GM12878 (cell line): Measurements from ENCODE around the gene RSPH1. TPM values are rescaled to one million over a fixed set of nuclear protein-coding genes. Genes with fewer than 3 reads are reported as not detected.

ENCODE experiments used
- ATAC-seq: fragments of 200-7000 bp; cut with Tn5 transposase; 3 replicates; pipeline ENCODE4 v1.9.1; 2020; ENCODE audit warnings: mild to moderate bottlenecking, moderate library complexity
- BruUV-seq: library from RNA; stranded (reverse); fragments of 400-500 nt; replicated peaks from 2 replicates; lab custom pipeline; 2021; lab: Mats Ljungman, UMichigan
- CTCF ChIA-PET: fragments of 300-600 bp; sonication (Branson Sonifier 250); formaldehyde crosslinking; extraction: SDS; loops from one replicate; lab custom pipeline; 2021; ENCODE audit warnings: inconsistent platforms; lab: Yijun Ruan, JAX
- POLR2A ChIA-PET: fragments of 350-600 bp; formaldehyde crosslinking; extraction: SDS; loops from one replicate; lab custom pipeline; 2021; ENCODE audit warnings: inconsistent platforms; lab: Charles Lee
- RAD21 ChIA-PET: fragments of 300-600 bp; sonication (Branson Sonifier 250); formaldehyde crosslinking; loops from one replicate; lab custom pipeline; 2023; ENCODE audit warnings: antibody characterized with exemption; ENCODE audit not compliant: unreplicated experiment; lab: Charles Lee
- SMC1A ChIA-PET: fragments of 300-600 bp; sonication (Branson Sonifier 250); formaldehyde crosslinking; loops from one replicate; lab custom pipeline; 2023; ENCODE audit not compliant: unreplicated experiment, uncharacterized antibody; lab: Charles Lee
- DNase-seq: peaks from one replicate; pipeline ENCODE4 v3.0.0-alpha.2; 2011; ENCODE audit warnings: low read depth, low spot score
- FAIRE-seq: peaks from 3 replicates; lab custom pipeline; 2011; peaks lifted over from hg19 to GRCh38; lab: Jason Lieb, UNC
- H2AFZ ChIP-seq: 2 replicates; pipeline ENCODE4 v1.6.0; 2011; ENCODE audit warnings: low read depth, low read length, control low read depth; ENCODE audit not compliant: control insufficient read depth
- H3K27ac ChIP-seq: 2 replicates; pipeline ENCODE4 v1.5.1; 2011; ENCODE audit warnings: control low read depth; ENCODE audit not compliant: control insufficient read depth, insufficient read depth
- H3K27me3 ChIP-seq, 2 experiments: replicated peaks in 1 of 2; 2 replicates each; pipeline versions ENCODE4 v1.6.0 to v1.6.1; 2011; ENCODE audit warnings: low read length in 1 of 2; ENCODE audit not compliant: control insufficient read depth in 2 of 2, insufficient read depth in 2 of 2
- H3K36me3 ChIP-seq, 2 experiments: 2 replicates each; pipeline ENCODE4 v1.5.1; 2011; ENCODE audit warnings: low read length in 1 of 2; ENCODE audit not compliant: control insufficient read depth in 2 of 2, insufficient read depth in 2 of 2
- H3K4me1 ChIP-seq: 2 replicates; pipeline ENCODE4 v1.6.1; 2011; ENCODE audit warnings: mild to moderate bottlenecking, low read length, moderate library complexity, mixed read lengths; ENCODE audit not compliant: control insufficient read depth, insufficient read depth
- H3K4me2 ChIP-seq: 2 replicates; pipeline ENCODE4 v1.6.0; 2011; ENCODE audit warnings: control low read depth; ENCODE audit not compliant: control insufficient read depth, insufficient read depth
- H3K4me3 ChIP-seq: fragments of 200-600 bp; sonication (generic); 2 replicates; pipeline ENCODE4 v1.5.1; 2016
- H3K79me2 ChIP-seq: 2 replicates; pipeline ENCODE4 v1.6.0; 2011; ENCODE audit warnings: low read length; ENCODE audit not compliant: control insufficient read depth, insufficient read depth
- H3K9ac ChIP-seq: 2 replicates; pipeline ENCODE4 v1.8.0; 2011; ENCODE audit warnings: low read length, control low read depth, mixed read lengths; ENCODE audit not compliant: control insufficient read depth, insufficient read depth
- H3K9me3 ChIP-seq: replicated peaks from 3 replicates; pipeline ENCODE4 v1.5.1; 2011; ENCODE audit warnings: mild to moderate bottlenecking, low read length; ENCODE audit not compliant: control insufficient read depth, insufficient read depth
- H4K20me1 ChIP-seq: 2 replicates; pipeline ENCODE4 v1.6.0; 2011; ENCODE audit not compliant: control insufficient read depth, insufficient read depth
- BACH1 ChIP-seq: fragments of 450-650 bp; IDR thresholded peaks from 2 replicates; pipeline ENCODE4 v1.6.1; 2017; ENCODE audit warnings: mild to moderate bottlenecking, borderline replicate concordance
- DPF2 ChIP-seq: fragments of 450-650 bp; IDR thresholded peaks from 2 replicates; pipeline ENCODE4 v1.6.1; 2017; ENCODE audit warnings: mild to moderate bottlenecking
- EED ChIP-seq: sonication (generic); IDR thresholded peaks from 2 replicates; pipeline ENCODE4 v1.6.1; 2016; ENCODE audit warnings: antibody characterized with exemption, low read depth
- EGR1 ChIP-seq, 2 experiments: IDR thresholded peaks; 1 replicate in 1 of 2; 2 replicates in 1 of 2; pipeline ENCODE4 v1.6.1; 2011 to 2012; ENCODE audit warnings: low read depth in 2 of 2, low read length in 2 of 2, borderline replicate concordance in 1 of 2, mild to moderate bottlenecking in 1 of 2, moderate library complexity in 1 of 2
- GATAD2B ChIP-seq: fragments of 450-650 bp; conservative IDR thresholded peaks from 2 replicates; pipeline ENCODE4 v1.6.1; 2017; ENCODE audit warnings: low read depth, mild to moderate bottlenecking, moderate library complexity
- HDGF ChIP-seq: fragments of 450-650 bp; IDR thresholded peaks from 2 replicates; pipeline ENCODE4 v1.6.1; 2016; ENCODE audit warnings: antibody characterized with exemption
- IRF4 ChIP-seq: IDR thresholded peaks from 2 replicates; pipeline ENCODE4 v1.6.1; 2011; ENCODE audit warnings: low read depth, low read length
- LARP7 ChIP-seq: fragments of 450-650 bp; IDR thresholded peaks from 2 replicates; pipeline ENCODE4 v1.6.1; 2017; ENCODE audit warnings: mild to moderate bottlenecking
- MTA3 ChIP-seq: IDR thresholded peaks from 2 replicates; pipeline ENCODE4 v1.6.1; 2012; ENCODE audit warnings: low read length, inconsistent platforms, borderline replicate concordance
- NR2F1 ChIP-seq: fragments of 450-650 bp; conservative IDR thresholded peaks from 2 replicates; pipeline ENCODE4 v1.6.1; 2017; ENCODE audit warnings: mild to moderate bottlenecking
- PML ChIP-seq: IDR thresholded peaks from 2 replicates; pipeline ENCODE4 v1.6.1; 2012; ENCODE audit warnings: low read length, inconsistent platforms
- POU2F2 ChIP-seq: IDR thresholded peaks from 3 replicates; pipeline ENCODE4 v1.6.1; 2011; ENCODE audit warnings: low read depth, mild to moderate bottlenecking, low read length, borderline replicate concordance
- RAD21 ChIP-seq: IDR thresholded peaks from 2 replicates; pipeline ENCODE4 v1.6.1; 2011; ENCODE audit warnings: mild to moderate bottlenecking, low read depth, low read length, moderate library complexity; ENCODE audit not compliant: insufficient read depth
- SMAD5 ChIP-seq: IDR thresholded peaks from 2 replicates; pipeline ENCODE4 v1.6.1; 2016; ENCODE audit warnings: antibody characterized with exemption, low read depth
- SMARCA5 ChIP-seq: fragments of 450-650 bp; IDR thresholded peaks from 2 replicates; pipeline ENCODE4 v1.6.1; 2017; ENCODE audit warnings: mild to moderate bottlenecking
- TAF1 ChIP-seq: IDR thresholded peaks from 2 replicates; pipeline ENCODE4 v1.6.1; 2011; ENCODE audit warnings: mild to moderate bottlenecking, low read depth, low read length, borderline replicate concordance
- TARDBP ChIP-seq: IDR thresholded peaks from 2 replicates; pipeline ENCODE4 v1.6.1; 2016; ENCODE audit warnings: borderline replicate concordance
- TCF3 ChIP-seq: IDR thresholded peaks from 2 replicates; pipeline ENCODE4 v1.6.1; 2012; ENCODE audit warnings: low read depth, mild to moderate bottlenecking, low read length, borderline replicate concordance; ENCODE audit not compliant: insufficient read depth
- ZNF217 ChIP-seq: fragments of 450-650 bp; IDR thresholded peaks from 2 replicates; pipeline ENCODE4 v1.6.1; 2017; ENCODE audit warnings: antibody characterized with exemption, mild to moderate bottlenecking
- WGBS: methylation state at CpG from one replicate; pipeline ENCODE4 v1.1.6; 2016; ENCODE audit warnings: low lambda C conversion rate; ENCODE audit not compliant: insufficient replicate concordance, insufficient coverage; ENCODE audit errors: missing lambda C conversion rate; 5-methylcytosine and 5-hydroxymethylcytosine counted together
- in situ Hi-C: fragments of 300-500 bp; cut with MboI; formaldehyde crosslinking; loops from 9 replicates; pipeline ENCODE4 v1.14.3; 2018; ENCODE audit warnings: mixed read lengths
- intact Hi-C: fragments of 100-400 bp; cut with micrococcal nuclease; formaldehyde crosslinking; loops from one replicate; pipeline ENCODE4 v1.14.2; 2022; ENCODE audit not compliant: unreplicated experiment
- polyA plus RNA-seq, 11 experiments: library from polyadenylated mRNA; depleted of rRNA in 4 of 11; unstranded in 6 of 11; stranded (reverse) in 5 of 11; fragments of >200 nt; fragmentation: Nextera tagmentation in 4 of 11; fragmentation: Illumina TruSeq in 1 of 11; extraction: Ambion mirVana in 4 of 11; extraction: Trizol in 1 of 11; gene quantifications; 1 replicate in 1 of 11; 2 replicates in 10 of 11; pipeline versions ENCODE4 v1.2.1 to v1.2.3, GENCODE V29; 2011 to 2016; ENCODE audit warnings: inconsistent platforms in 2 of 11, missing spikeins in 2 of 11, low read depth in 1 of 11
- total RNA-seq, 4 experiments: library from RNA; depleted of rRNA in 3 of 4; stranded (reverse); fragments of >200 nt in 3 of 4; fragmentation: Illumina TruSeq in 1 of 4; extraction: Trizol in 1 of 4; gene quantifications; 2 replicates each; pipeline versions ENCODE4 v1.2.1 to v1.2.3, GENCODE V29; 2013 to 2021
- TF ChIP-seq, protein P1 (sequence below): IDR thresholded peaks from 2 replicates; pipeline ENCODE4 v1.6.1; 2011; ENCODE audit warnings: low read depth, mild to moderate bottlenecking, low read length, moderate library complexity, borderline replicate concordance; ENCODE audit errors: extremely low read depth

The RSPH1 gene
- total and polyA plus RNA-seq, 10 of the 15 experiments (the other 5 are each of a cell fraction or from before 2014, with no cell fraction given): 0.11 to 1.4 (median 0.38) TPM

DNA sequence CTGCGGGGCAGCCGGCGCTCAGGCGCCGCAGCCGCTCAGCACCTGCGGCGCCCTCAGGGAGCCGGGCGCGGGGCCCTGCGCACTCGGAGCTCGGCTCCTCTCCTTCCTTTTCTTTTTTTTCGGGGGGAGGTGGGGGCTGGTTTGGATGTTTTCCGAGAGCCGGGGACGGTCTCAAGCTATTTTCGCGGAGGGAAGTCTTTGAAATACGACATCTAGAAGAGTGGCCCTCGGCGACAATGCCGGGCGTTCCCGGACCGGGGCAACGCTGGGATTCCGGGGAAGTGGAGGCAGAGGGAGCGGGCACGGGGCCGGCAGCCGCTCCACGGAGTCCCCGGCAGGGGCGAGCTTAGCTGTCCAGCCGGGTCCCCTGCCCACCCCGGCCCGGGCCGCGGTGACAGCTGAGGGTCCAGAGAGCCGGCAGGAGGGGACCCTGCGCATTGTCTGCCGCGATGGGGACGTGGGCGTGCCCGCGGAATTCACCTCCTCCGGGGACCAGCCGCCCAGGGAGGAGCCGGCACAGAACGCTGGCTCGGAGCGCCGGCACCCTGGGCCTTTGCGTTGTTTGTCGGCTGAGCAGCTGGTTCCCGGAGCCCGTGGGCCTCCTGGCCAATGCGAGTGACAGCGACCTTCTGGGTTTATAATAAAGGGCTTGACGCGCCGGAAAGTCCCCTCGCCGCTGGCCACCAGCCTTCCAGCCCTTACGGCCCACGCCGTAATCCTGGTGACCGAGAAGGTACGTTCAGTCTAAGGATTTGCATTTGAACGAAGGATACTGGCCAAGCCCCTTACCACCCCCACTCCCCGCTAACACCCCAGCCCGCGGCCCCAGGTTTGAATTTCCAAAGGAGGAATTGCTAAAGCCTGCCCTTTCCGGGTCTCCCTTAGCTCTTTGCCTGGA is 18.2 kb upstream of the RSPH1 start (continued):
- peak in 1 of 2 experiments; percentile 68; a peak in 2 of 3 replicates for TF ChIP-seq EGR1 (IDR thresholded peaks at IDR 0.05; ENCODE audit: borderline replicate concordance in 1 of 2, low read depth in 2 of 2, low read length in 2 of 2)
- 0 out of 2 replicates have a peak, but pooled peaks have one; percentile 70 for TF ChIP-seq LARP7
- 0 out of 2 replicates have a peak, but pooled peaks have one; percentile 49 for TF ChIP-seq PML
- no peak for TF ChIP-seq IRF4
- peak; percentile 44; the same call in 1 of the 3 replicates for TF ChIP-seq POU2F2
- TF ChIP-seq TCF3: 0 out of 2 replicates have a peak, but pooled peaks have one; percentile 43
- TF ChIP-seq, all 136 proteins: peak for 32

DNA sequence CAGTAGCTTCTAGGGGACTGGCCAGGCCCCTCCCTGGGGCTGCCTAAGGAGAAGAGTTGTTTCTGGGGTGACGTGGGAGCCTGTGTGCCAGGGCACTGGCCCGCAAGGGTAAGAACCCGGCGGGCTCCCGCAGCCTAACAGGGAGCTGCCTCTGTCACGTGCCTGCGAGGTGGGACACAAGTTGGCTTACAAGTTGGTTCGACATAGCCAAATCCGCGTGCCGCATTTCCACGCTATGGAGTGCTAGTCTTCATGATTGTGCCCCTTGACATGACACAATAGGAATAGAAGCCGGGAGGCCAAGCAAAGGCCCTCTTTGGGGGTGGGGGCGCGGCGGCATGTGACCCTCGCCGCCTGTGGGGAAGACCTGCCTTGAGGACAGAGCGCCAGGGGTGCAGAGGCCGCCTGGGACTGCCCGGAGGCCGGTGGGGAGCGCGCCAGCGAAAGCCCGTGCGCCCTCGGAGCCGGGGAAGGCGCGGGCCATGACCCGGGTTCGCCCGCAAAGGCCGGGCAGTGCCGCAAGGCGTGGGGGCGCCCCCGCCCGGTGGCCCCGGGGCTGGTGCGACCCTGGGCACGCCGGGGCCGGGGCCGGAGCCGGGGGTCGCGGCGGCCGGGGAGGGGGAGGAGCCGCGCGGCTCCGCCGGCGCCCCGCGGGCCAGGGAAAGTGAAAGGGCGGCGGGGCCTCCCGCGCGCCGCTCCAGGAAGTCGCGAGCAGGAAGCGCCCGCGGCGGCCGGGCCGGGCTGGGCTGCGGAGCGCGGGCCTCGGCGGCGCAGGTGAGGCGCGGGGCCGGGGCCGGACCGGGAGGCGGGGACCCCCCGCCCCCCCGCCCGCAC is 17.3 kb upstream of the RSPH1 start, which contains the start of gene SLC37A1:
TSS of gene SLC37A1 (plus strand) at position 702 of the 834 bp plus-strand sequence. CDS start 4,603 bp downstream, outside the sequence.
- intact Hi-C loops: no loop called here
- 24% methylated on average over 35 of the region's 88 CpGs for WGBS
- no peak for DNase-seq
- Histone ChIP-seq H3K27ac (peak within 1 kb of the TSS; percentile 45), H3K4me1 (peaks cover 11% of the 10 kb centered on the region), H3K4me3 (peak within 1 kb of the TSS; percentile 94), H3K4me2 (peak within 1 kb of the TSS; percentile 88), H3K36me3 (peaks cover 0 to 3% of the 10 kb centered on the region in 2 experiments; a peak in 1 of 4 replicates), H3K9me3 (no peaks in the 10 kb centered on the region), H3K9ac (peak within 1 kb of the TSS; percentile 66), H3K27me3 (no peaks in the 10 kb centered on the region), H4K20me1 (no peaks in the 10 kb centered on the region), H3K79me2 (peaks cover 16% of the 10 kb centered on the region), H2AFZ (peak within 1 kb of the TSS; percentile 77)
- POLR2A ChIA-PET: interaction anchor here (0.6 to 7.1 kb wide), 8 partner anchors 8 to 57 kb away, joined by 3 to 82 read pairs (median 5); no protein-coding TSS in a partner anchor
- in situ Hi-C loops: no loop called here
- ATAC-seq: peak; percentile 46
- RAD21 ChIA-PET: interaction anchor here (0.7 to 5.0 kb wide), 15 partner anchors 8 to 368 kb away, joined by 3 to 35 read pairs (median 4); no protein-coding TSS in a partner anchor
- CTCF ChIA-PET: interaction anchor here (0.8 to 4.9 kb wide), 7 partner anchors 8 to 51 kb away, joined by 3 to 25 read pairs (median 4); no protein-coding TSS in a partner anchor
- no TSS peak for BruUV-seq
- FAIRE-seq: no peak
- SMC1A ChIA-PET: interaction anchor here (0.9 to 7.1 kb wide), 12 partner anchors 7 to 91 kb away, joined by 3 to 78 read pairs (median 6); no protein-coding TSS in a partner anchor
- TF ChIP-seq, protein P1, sequence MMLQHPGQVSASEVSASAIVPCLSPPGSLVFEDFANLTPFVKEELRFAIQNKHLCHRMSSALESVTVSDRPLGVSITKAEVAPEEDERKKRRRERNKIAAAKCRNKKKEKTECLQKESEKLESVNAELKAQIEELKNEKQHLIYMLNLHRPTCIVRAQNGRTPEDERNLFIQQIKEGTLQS: no peak
- TF ChIP-seq SMARCA5: peak; percentile 75; the same call in 1 of the 2 replicates
- TF ChIP-seq GATAD2B: peak; percentile 62; the same call in 1 of the 2 replicates
- no peak for TF ChIP-seq EED
- no peak for TF ChIP-seq MTA3
- no peak for TF ChIP-seq TARDBP
- 0 out of 2 replicates have a peak, but pooled peaks have one; percentile 20 for TF ChIP-seq BACH1
- peak; percentile 33; the same call in 1 of the 2 replicates for TF ChIP-seq RAD21
- peak; percentile 90 for TF ChIP-seq NR2F1
- peak; percentile 20; the same call in 1 of the 2 replicates for TF ChIP-seq DPF2
- peak; percentile 18; the same call in 1 of the 2 replicates for TF ChIP-seq TAF1
- TF ChIP-seq SMAD5: no peak
- TF ChIP-seq HDGF: peak; percentile 42; the same call in 1 of the 2 replicates
- no peak; the same call in 1 of the 2 replicates for TF ChIP-seq ZNF217
